H1 (cell line): ENCODE measurements around the gene PLK5. TPM values are rescaled to one million over a fixed set of nuclear protein-coding genes. Genes with fewer than 3 reads are reported as not detected.

Experiments
- CTCF ChIA-PET: fragments of 300-600 bp; sonication (Branson Sonifier 250); formaldehyde crosslinking; loops from one replicate; lab custom pipeline; 2021; ENCODE audit not compliant: partially characterized antibody; lab: Charles Lee
- POLR2A ChIA-PET: fragments of 300-600 bp; sonication (Branson Sonifier 250); formaldehyde crosslinking; loops from one replicate; lab custom pipeline; 2021; ENCODE audit warnings: inconsistent platforms; ENCODE audit not compliant: partially characterized antibody; lab: Charles Lee
- DNase-seq, 2 experiments: peaks; one replicate each; pipeline versions ENCODE4 v3.0.0 to v3.0.0-alpha.2; 2010 to 2022; ENCODE audit warnings: low spot score in 2 of 2, low read depth in 1 of 2, mixed read lengths in 1 of 2
- FAIRE-seq: peaks from 2 replicates; lab custom pipeline; 2011; peaks lifted over from hg19 to GRCh38; lab: Jason Lieb, UNC
- H2AFZ ChIP-seq: 2 replicates; pipeline ENCODE4 v1.8.1; 2012; ENCODE audit warnings: low read length, inconsistent platforms
- H2AK5ac ChIP-seq: 2 replicates; pipeline ENCODE4 v1.6.1; 2013; ENCODE audit warnings: low read depth, low read length
- H2BK120ac ChIP-seq: replicated peaks from 2 replicates; pipeline ENCODE3; 2013; ENCODE audit warnings: low read depth, low read length, inconsistent platforms
- H2BK12ac ChIP-seq: 2 replicates; pipeline ENCODE4 v1.6.1; 2013; ENCODE audit warnings: low read depth, low read length
- H2BK15ac ChIP-seq: 2 replicates; pipeline ENCODE4 v1.6.1; 2013; ENCODE audit warnings: low read length
- H2BK20ac ChIP-seq: 2 replicates; pipeline ENCODE4 v1.6.1; 2013; ENCODE audit warnings: low read length
- H2BK5ac ChIP-seq: 2 replicates; pipeline ENCODE4 v1.6.1; 2013; ENCODE audit warnings: low read depth, low read length
- H3K14ac ChIP-seq: 2 replicates; pipeline ENCODE4 v1.6.1; 2013; ENCODE audit warnings: inconsistent platforms; ENCODE audit not compliant: insufficient read length
- H3K18ac ChIP-seq: 2 replicates; pipeline ENCODE4 v1.6.1; 2013; ENCODE audit warnings: low read length; ENCODE audit errors: extremely low read depth
- H3K23ac ChIP-seq: 2 replicates; pipeline ENCODE4 v1.6.1; 2013; ENCODE audit warnings: inconsistent platforms; ENCODE audit not compliant: insufficient read length
- H3K23me2 ChIP-seq: 2 replicates; pipeline ENCODE4 v1.6.1; 2013; ENCODE audit warnings: low read depth, low read length
- H3K27ac ChIP-seq: 2 replicates; pipeline ENCODE4 v1.6.1; 2011; ENCODE audit warnings: low read depth, low read length, inconsistent platforms
- H3K27me3 ChIP-seq, 4 experiments: replicated peaks in 1 of 4; 1 replicate in 1 of 4; 2 replicates in 3 of 4; pipeline versions ENCODE4 v1.6.1 to v1.8.1; 2011 to 2013; ENCODE audit warnings: low read length in 3 of 4, mild to moderate bottlenecking in 3 of 4, inconsistent platforms in 2 of 4, mixed read lengths in 2 of 4, moderate library complexity in 1 of 4; ENCODE audit not compliant: control insufficient read depth in 3 of 4, insufficient read depth in 3 of 4; ENCODE audit errors: extremely low read depth in 1 of 4
- H3K36me3 ChIP-seq, 4 experiments: 2 replicates each; pipeline versions ENCODE4 v1.6.1 to v1.8.1; 2011 to 2013; ENCODE audit warnings: mild to moderate bottlenecking in 4 of 4, low read length in 3 of 4, moderate library complexity in 2 of 4, control low read depth in 1 of 4, inconsistent platforms in 1 of 4; ENCODE audit not compliant: insufficient read depth in 4 of 4, control insufficient read depth in 2 of 4
- H3K4ac ChIP-seq: replicated peaks from 2 replicates; pipeline ENCODE3; 2013; ENCODE audit warnings: low read length, low read depth, mixed read lengths, inconsistent platforms; ENCODE audit not compliant: insufficient read length
- H3K4me1 ChIP-seq, 4 experiments: replicated peaks in 1 of 4; 1 replicate in 1 of 4; 2 replicates in 3 of 4; pipeline versions ENCODE4 v1.6.1 to v1.8.1; 2011 to 2013; ENCODE audit warnings: low read length in 3 of 4, inconsistent platforms in 2 of 4, mixed read lengths in 1 of 4; ENCODE audit not compliant: insufficient read depth in 4 of 4, control insufficient read depth in 3 of 4
- H3K4me2 ChIP-seq, 2 experiments: 2 replicates each; pipeline versions ENCODE4 v1.6.1 to v1.8.1; 2011 to 2013; ENCODE audit warnings: low read depth in 2 of 2, low read length in 2 of 2, control low read depth in 1 of 2, inconsistent platforms in 1 of 2, mild to moderate bottlenecking in 1 of 2; ENCODE audit not compliant: insufficient read depth in 1 of 2
- H3K4me3 ChIP-seq, 4 experiments: fragments of 200-600, 300-600 bp in 1 of 4; sonication (generic), shearing (Covaris generic), sonication (Bioruptor Twin) in 1 of 4; 2 replicates each; pipeline versions ENCODE4 v1.5.1 to v1.8.1; 2011 to 2016; ENCODE audit warnings: low read length in 4 of 4, low read depth in 3 of 4, control low read depth in 2 of 4, inconsistent platforms in 2 of 4, mild to moderate bottlenecking in 2 of 4, mixed read lengths in 1 of 4, moderate library complexity in 1 of 4; ENCODE audit not compliant: insufficient read depth in 2 of 4; ENCODE audit errors: extremely low read depth in 1 of 4
- H3K56ac ChIP-seq: replicated peaks from 2 replicates; pipeline ENCODE3; 2013; ENCODE audit warnings: low read depth, mild to moderate bottlenecking, mixed read lengths, low read length, inconsistent platforms; ENCODE audit not compliant: insufficient read length
- H3K79me1 ChIP-seq: 2 replicates; pipeline ENCODE4 v1.6.1; 2013; ENCODE audit warnings: low read depth, low read length, control low read depth
- H3K79me2 ChIP-seq, 2 experiments: 2 replicates each; pipeline versions ENCODE4 v1.6.1 to v1.8.1; 2012 to 2013; ENCODE audit warnings: low read length in 2 of 2, mild to moderate bottlenecking in 2 of 2, inconsistent platforms in 1 of 2; ENCODE audit not compliant: insufficient read depth in 2 of 2, control insufficient read depth in 1 of 2
- H3K9ac ChIP-seq, 4 experiments: replicated peaks in 1 of 4; 1 replicate in 1 of 4; 2 replicates in 3 of 4; pipeline versions ENCODE4 v1.6.1 to v1.8.1; 2011 to 2013; ENCODE audit warnings: low read depth in 3 of 4, low read length in 3 of 4, control low read depth in 2 of 4, mild to moderate bottlenecking in 2 of 4, moderate library complexity in 2 of 4, inconsistent platforms in 1 of 4; ENCODE audit errors: extremely low read depth in 1 of 4
- H3K9me3 ChIP-seq, 2 experiments: 2 replicates each; pipeline versions ENCODE4 v1.6.1 to v1.8.1; 2012 to 2013; ENCODE audit warnings: mild to moderate bottlenecking in 2 of 2, moderate library complexity in 2 of 2, control low read depth in 1 of 2, inconsistent platforms in 1 of 2, low read depth in 1 of 2, low read length in 1 of 2, mixed read lengths in 1 of 2; ENCODE audit not compliant: insufficient read depth in 2 of 2
- H4K20me1 ChIP-seq, 2 experiments: replicated peaks in 1 of 2; 2 replicates each; pipeline versions ENCODE3 to v1.8.1; 2011 to 2013; ENCODE audit warnings: inconsistent platforms in 2 of 2, low read length in 2 of 2, mild to moderate bottlenecking in 1 of 2; ENCODE audit not compliant: insufficient read depth in 2 of 2, control insufficient read depth in 1 of 2
- H4K5ac ChIP-seq: 2 replicates; pipeline ENCODE4 v1.6.1; 2013; ENCODE audit warnings: low read length, low read depth, mixed read lengths, inconsistent platforms; ENCODE audit not compliant: insufficient read length
- H4K8ac ChIP-seq: 2 replicates; pipeline ENCODE4 v1.8.0; 2013; ENCODE audit warnings: mild to moderate bottlenecking, moderate library complexity, low read length, inconsistent platforms; ENCODE audit not compliant: insufficient read depth; ENCODE audit errors: extremely low read depth
- H4K91ac ChIP-seq: replicated peaks from 2 replicates; pipeline ENCODE3; 2013; ENCODE audit warnings: low read length, mixed read lengths, inconsistent platforms; ENCODE audit not compliant: insufficient read length
- ASH2L ChIP-seq: fragments of 200-600, 300-600 bp; sonication (generic); IDR thresholded peaks from one replicate; pipeline ENCODE4 v1.7.1; 2017; ENCODE audit warnings: low read length
- CHD2 ChIP-seq: IDR thresholded peaks from 2 replicates; pipeline ENCODE4 v1.6.1; 2012; ENCODE audit warnings: low read length, improper control_type of control experiment
- EGR1 ChIP-seq: IDR thresholded peaks from 2 replicates; pipeline ENCODE4 v1.6.1; 2011; ENCODE audit warnings: low read depth, low read length, borderline replicate concordance
- PHF8 ChIP-seq: fragments of 200-600 bp; sonication (generic); conservative IDR thresholded peaks from 2 replicates; pipeline ENCODE4 v1.7.1; 2012; ENCODE audit warnings: low read depth, mild to moderate bottlenecking, inconsistent platforms, low read length, moderate library complexity
- POU5F1 ChIP-seq: IDR thresholded peaks from 2 replicates; pipeline ENCODE4 v1.6.1; 2011; ENCODE audit warnings: low read depth, mild to moderate bottlenecking, low read length, moderate library complexity
- RBBP5 ChIP-seq: IDR thresholded peaks from 2 replicates; pipeline ENCODE4 v1.7.1; 2012; ENCODE audit warnings: low read depth, mild to moderate bottlenecking, inconsistent platforms, low read length, moderate library complexity, borderline replicate concordance
- SIX5 ChIP-seq: IDR thresholded peaks from 2 replicates; pipeline ENCODE4 v1.6.1; 2011; ENCODE audit warnings: mild to moderate bottlenecking, low read depth, low read length
- SP1 ChIP-seq: IDR thresholded peaks from 2 replicates; pipeline ENCODE4 v1.6.1; 2011; ENCODE audit warnings: low read depth, low read length
- SUZ12 ChIP-seq: fragments of 200-600 bp; sonication (generic); IDR thresholded peaks from 2 replicates; pipeline ENCODE4 v1.6.1; 2012; ENCODE audit warnings: mild to moderate bottlenecking, inconsistent platforms, low read length, moderate library complexity, mixed read lengths
- TAF1 ChIP-seq: IDR thresholded peaks from 2 replicates; pipeline ENCODE4 v1.6.1; 2011; ENCODE audit warnings: mild to moderate bottlenecking, low read depth, low read length
- TEAD4 ChIP-seq: IDR thresholded peaks from 2 replicates; pipeline ENCODE4 v1.6.1; 2012; ENCODE audit warnings: low read depth, low read length, inconsistent platforms, mixed read lengths
- WGBS, 2 experiments: shearing (Covaris generic) in 1 of 2; methylation state at CpG; one replicate each; pipeline versions ENCODE4 v1.1.6 to v1.1.7; 2013 to 2015; ENCODE audit warnings: low lambda C conversion rate in 2 of 2, mixed read lengths in 2 of 2, inconsistent platforms in 1 of 2, low coverage in 1 of 2, missing lambda C conversion rate in 1 of 2; ENCODE audit not compliant: insufficient replicate concordance in 2 of 2, insufficient coverage in 1 of 2, insufficient read length in 1 of 2; ENCODE audit errors: extremely low coverage in 1 of 2, missing lambda C conversion rate in 1 of 2; 5-methylcytosine and 5-hydroxymethylcytosine counted together
- polyA plus RNA-seq, 7 experiments: library from polyadenylated mRNA; depleted of rRNA in 3 of 7; stranded (reverse) in 5 of 7; unstranded in 2 of 7; fragments of >200 nt in 5 of 7; fragments of 200-250 nt in 2 of 7; gene quantifications; 1 replicate in 5 of 7; 2 replicates in 1 of 7; 4 replicates in 1 of 7; pipeline versions ENCODE4 v1.2.1 to v1.2.3, GENCODE V29; 2011 to 2013; ENCODE audit warnings: missing spikeins in 2 of 7, mixed read lengths in 2 of 7
- total RNA-seq: library from RNA; stranded (reverse); fragmentation: NEBNext Ultra II Directional; extraction: Animal tissue kit (Norgen Biotek cat#: 25700); gene quantifications from 2 replicates; pipeline ENCODE4 v1.2.1, GENCODE V29; 2021

Gene PLK5
- total and polyA plus RNA-seq, 2 of the 8 experiments (the other 6 are each of a cell fraction or from before 2014, with no cell fraction given) = 0.43 to 0.45 TPM

- no peak overlapping the region; the same call in 1 of the 2 replicates for H3K18ac ChIP-seq
- H3K9ac ChIP-seq = no peak overlapping the region
- H2BK20ac ChIP-seq = no peak overlapping the region
- H3K23ac ChIP-seq = no peak overlapping the region
- H4K91ac ChIP-seq = no peak overlapping the region
- no peaks in the 10 kb centered on the region for H3K79me1 ChIP-seq
- H2BK12ac ChIP-seq = no peak overlapping the region
- H2BK120ac ChIP-seq = no peak overlapping the region
- peaks cover 0 to 5% (median 2%) of the 10 kb centered on the region in 4 experiments; a peak in 5 of 7 replicates for H3K4me1 ChIP-seq
- H3K79me2 ChIP-seq = no peaks in the 10 kb centered on the region
- H3K36me3 ChIP-seq = no peaks in the 10 kb centered on the region
- ChIA-PET CTCF (interaction anchor here (1.3 kb wide), 1 partner anchor 26 kb away, joined by 4 read pairs; no protein-coding TSS in a partner anchor), POLR2A (interaction anchor here (1.0 to 1.9 kb wide), 4 partner anchors 11 to 53 kb away, joined by 4 to 8 read pairs (median 6); no protein-coding TSS in a partner anchor)
- H3K56ac ChIP-seq = no peak overlapping the region
- H3K4me2 ChIP-seq = peak overlapping the region; percentile 66 to 85
- no peaks in the 10 kb centered on the region for H3K9me3 ChIP-seq
- H4K20me1 ChIP-seq = peaks cover 0 to 5% of the 10 kb centered on the region in 2 experiments
- H2AFZ ChIP-seq = no peak overlapping the region
- H2BK15ac ChIP-seq = no peak overlapping the region
- no peak overlapping the region for H3K27ac ChIP-seq
- H3K4me3 ChIP-seq = peak overlapping the region; percentile 52 to 72 (median 58)
- FAIRE-seq = no peak
- WGBS, 2 experiments = 85% methylated on average over 12 of the region's 12 CpGs; no CpG with 5 or more reads in 1 of the 2 experiments
- H3K27me3 ChIP-seq = peaks cover 3 to 17% (median 9%) of the 10 kb centered on the region in 4 experiments; a peak in 6 of 7 replicates
- H3K23me2 ChIP-seq = peaks cover 9% of the 10 kb centered on the region
- no peak overlapping the region for H3K14ac ChIP-seq
- no peak overlapping the region for H2AK5ac ChIP-seq
- DNase-seq = no peak
- no peak overlapping the region for H3K4ac ChIP-seq
- TF ChIP-seq TEAD4 = no peak
- no peak for TF ChIP-seq PHF8
- TF ChIP-seq SUZ12 = no peak
- TF ChIP-seq CHD2 = no peak
- no peak for TF ChIP-seq SP1
- TF ChIP-seq RBBP5 = no peak
- TF ChIP-seq EGR1 = no peak
- TF ChIP-seq ASH2L = no peak
- TF ChIP-seq SIX5 = no peak
- no peak for TF ChIP-seq TAF1
- no peak for TF ChIP-seq POU5F1
- H2BK5ac ChIP-seq = no peak overlapping the region
- no peak overlapping the region for H4K8ac ChIP-seq
- no peak overlapping the region for H4K5ac ChIP-seq
These were observed 32.1 kb upstream of the PLK5 start for GRCh38 chr19:1491849-1492170.
